NB4 (cell line): ENCODE data around the gene ATP9B.
"Not testable (repeated sequence)": the region's sequence is repeated elsewhere in the genome, so short reads cannot be mapped to it uniquely, and the experiment has no call there.

Experiments used
- MAX ChIP-seq: IDR thresholded peaks from 2 replicates; pipeline ENCODE4 v1.6.1; 2011; ENCODE audit warnings: low read depth, low read length
- MYC ChIP-seq: IDR thresholded peaks from 2 replicates; pipeline ENCODE4 v1.6.1; 2011; ENCODE audit warnings: low read depth, low read length
- POLR2A ChIP-seq: IDR thresholded peaks from 2 replicates; pipeline ENCODE4 v1.6.1; 2011; ENCODE audit warnings: mild to moderate bottlenecking; ENCODE audit not compliant: insufficient read length; ENCODE audit errors: extremely low read depth
- TF ChIP-seq, protein P1 (sequence below): IDR thresholded peaks from one replicate; pipeline ENCODE4 v1.5.1; 2012; ENCODE audit warnings: low read depth, low read length

DNA sequence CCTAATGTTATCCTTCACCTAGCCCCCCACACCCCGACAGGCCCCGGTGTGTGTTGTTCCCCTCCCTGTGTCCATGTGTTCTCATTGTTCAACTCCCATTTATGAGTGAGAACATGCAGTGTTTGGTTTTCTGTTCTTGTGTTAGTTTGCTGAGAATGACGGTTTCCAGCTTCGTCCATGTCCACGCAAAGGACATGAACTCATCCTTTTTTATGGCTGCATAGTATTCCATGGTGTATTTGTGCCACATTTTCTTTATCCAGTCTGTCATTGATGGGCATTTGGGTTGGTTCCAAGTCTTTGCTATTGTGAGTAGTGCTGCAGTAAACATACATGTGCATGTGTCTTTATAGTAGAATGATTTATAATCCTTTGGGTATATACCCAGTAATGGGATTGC, 9.6 kb downstream of the ATP9B start:
- TF ChIP-seq, protein P1, sequence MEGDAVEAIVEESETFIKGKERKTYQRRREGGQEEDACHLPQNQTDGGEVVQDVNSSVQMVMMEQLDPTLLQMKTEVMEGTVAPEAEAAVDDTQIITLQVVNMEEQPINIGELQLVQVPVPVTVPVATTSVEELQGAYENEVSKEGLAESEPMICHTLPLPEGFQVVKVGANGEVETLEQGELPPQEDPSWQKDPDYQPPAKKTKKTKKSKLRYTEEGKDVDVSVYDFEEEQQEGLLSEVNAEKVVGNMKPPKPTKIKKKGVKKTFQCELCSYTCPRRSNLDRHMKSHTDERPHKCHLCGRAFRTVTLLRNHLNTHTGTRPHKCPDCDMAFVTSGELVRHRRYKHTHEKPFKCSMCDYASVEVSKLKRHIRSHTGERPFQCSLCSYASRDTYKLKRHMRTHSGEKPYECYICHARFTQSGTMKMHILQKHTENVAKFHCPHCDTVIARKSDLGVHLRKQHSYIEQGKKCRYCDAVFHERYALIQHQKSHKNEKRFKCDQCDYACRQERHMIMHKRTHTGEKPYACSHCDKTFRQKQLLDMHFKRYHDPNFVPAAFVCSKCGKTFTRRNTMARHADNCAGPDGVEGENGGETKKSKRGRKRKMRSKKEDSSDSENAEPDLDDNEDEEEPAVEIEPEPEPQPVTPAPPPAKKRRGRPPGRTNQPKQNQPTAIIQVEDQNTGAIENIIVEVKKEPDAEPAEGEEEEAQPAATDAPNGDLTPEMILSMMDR: not testable (repeated sequence)
- not testable (repeated sequence) for TF ChIP-seq POLR2A, MAX, MYC
